K562 (cell line): ENCODE results near the gene NEK5. TPM values are rescaled to one million over a fixed set of nuclear protein-coding genes. Genes with fewer than 3 reads are reported as not detected.

Source experiments
- ATAC-seq: fragments of 200-7000 bp; cut with Tn5 transposase; 3 replicates; pipeline ENCODE4 v1.9.1; 2020; ENCODE audit warnings: moderate library complexity
- BruUV-seq: library from RNA; stranded (reverse); fragments of 400-500 nt; replicated peaks from 2 replicates; lab custom pipeline; 2021; lab: Mats Ljungman, UMichigan
- CTCF ChIA-PET: fragments of 300-600 bp; formaldehyde crosslinking; extraction: SDS; loops from one replicate; lab custom pipeline; 2021; ENCODE audit warnings: low intra/inter-chr PET ratio; lab: Yijun Ruan, JAX
- POLR2A ChIA-PET: fragments of 300-600, 350-650 bp; sonication (Branson Sonifier 250); formaldehyde crosslinking; extraction: SDS; loops from one replicate; lab custom pipeline; 2021; ENCODE audit warnings: antibody characterized with exemption, inconsistent platforms; lab: Yijun Ruan, JAX
- DNase-seq, 4 experiments: peaks; one replicate each; pipeline versions ENCODE4 v3.0.0 to v3.0.0-alpha.2; 2011 to 2018; ENCODE audit warnings: low spot score in 3 of 4, mixed read lengths in 3 of 4; ENCODE audit errors: extremely low read depth in 1 of 4
- FAIRE-seq: peaks from 2 replicates; lab custom pipeline; 2011; peaks lifted over from hg19 to GRCh38; lab: Jason Lieb, UNC
- H2AFZ ChIP-seq: 2 replicates; pipeline ENCODE4 v1.6.0; 2011; ENCODE audit warnings: low read depth, low read length, control low read depth, inconsistent platforms
- H3K27ac ChIP-seq: fragments of 200-600 bp; 3 replicates; pipeline ENCODE4 v1.8.0; 2011; ENCODE audit warnings: low read depth, mild to moderate bottlenecking, control low read depth, inconsistent platforms, low read length, moderate library complexity, mixed read lengths; ENCODE audit errors: extremely low read depth
- H3K27me3 ChIP-seq, 2 experiments: fragments of 300-600 bp in 1 of 2; 2 replicates in 1 of 2; 3 replicates in 1 of 2; pipeline versions ENCODE4 v1.6.0 to v1.8.0; 2011; ENCODE audit warnings: inconsistent platforms in 2 of 2, low read length in 2 of 2, mild to moderate bottlenecking in 1 of 2, mixed read lengths in 1 of 2, moderate library complexity in 1 of 2; ENCODE audit not compliant: control insufficient read depth in 2 of 2, insufficient read depth in 2 of 2
- H3K36me3 ChIP-seq: fragments of 300-600 bp; 3 replicates; pipeline ENCODE4 v1.8.0; 2011; ENCODE audit warnings: mild to moderate bottlenecking, low read length, inconsistent platforms; ENCODE audit not compliant: control insufficient read depth, insufficient read depth
- H3K4me1 ChIP-seq, 2 experiments: fragments of 200-600 bp in 1 of 2; replicated peaks in 1 of 2; 2 replicates in 1 of 2; 3 replicates in 1 of 2; pipeline versions ENCODE4 v1.5.1 to v1.8.0; 2011; ENCODE audit warnings: inconsistent platforms in 2 of 2, low read length in 2 of 2, mild to moderate bottlenecking in 1 of 2, mixed read lengths in 1 of 2, moderate library complexity in 1 of 2; ENCODE audit not compliant: control insufficient read depth in 2 of 2, insufficient read depth in 2 of 2
- H3K4me2 ChIP-seq: 2 replicates; pipeline ENCODE4 v1.6.1; 2011; ENCODE audit warnings: low read length, control low read depth, inconsistent platforms, mixed read lengths; ENCODE audit not compliant: insufficient read depth
- H3K4me3 ChIP-seq: fragments of 200-600 bp; sonication (generic), shearing (Covaris generic); 2 replicates; pipeline ENCODE4 v1.5.1; 2016; ENCODE audit warnings: control low read depth, inconsistent platforms
- H3K79me2 ChIP-seq: fragments of 200-600 bp; 3 replicates; pipeline ENCODE4 v1.8.0; 2011; ENCODE audit warnings: low read length, inconsistent platforms; ENCODE audit not compliant: control insufficient read depth, insufficient read depth
- H3K9ac ChIP-seq, 2 experiments: 2 replicates each; pipeline versions ENCODE4 v1.6.0 to v1.6.1; 2011; ENCODE audit warnings: low read depth in 2 of 2, low read length in 2 of 2, control low read depth in 1 of 2, inconsistent platforms in 1 of 2, mild to moderate bottlenecking in 1 of 2, mixed read lengths in 1 of 2; ENCODE audit not compliant: insufficient read depth in 1 of 2
- H3K9me1 ChIP-seq: one replicate; pipeline ENCODE4 v1.6.0; 2011; ENCODE audit warnings: inconsistent platforms, mild to moderate bottlenecking, low read length, moderate library complexity; ENCODE audit not compliant: control insufficient read depth, insufficient read depth
- H3K9me3 ChIP-seq: replicated peaks from 2 replicates; pipeline ENCODE4 v1.5.1; 2011; ENCODE audit warnings: low read depth, low read length, inconsistent platforms; ENCODE audit not compliant: control insufficient read depth, insufficient read depth
- H4K20me1 ChIP-seq: replicated peaks from 2 replicates; pipeline ENCODE4 v1.6.1; 2011; ENCODE audit warnings: low read length, inconsistent platforms, mixed read lengths; ENCODE audit not compliant: control insufficient read depth, insufficient read depth
- BRD9 ChIP-seq: fragments of 450-650 bp; IDR thresholded peaks from 2 replicates; pipeline ENCODE4 v1.6.1; 2018; ENCODE audit warnings: low read depth; ENCODE audit not compliant: partially characterized antibody
- MAFG ChIP-seq: fragments of 450-650 bp; conservative IDR thresholded peaks from 2 replicates; pipeline ENCODE4 v1.6.1; 2016; ENCODE audit warnings: missing genetic modification characterization, missing compliant biosample characterization
- RAD21 ChIP-seq, 2 experiments: fragments of 250-450 bp in 1 of 2; fragments of 450-650 bp in 1 of 2; sonication (Bioruptor Pico) in 1 of 2; formaldehyde crosslinking in 1 of 2; IDR thresholded peaks in 1 of 2; conservative IDR thresholded peaks in 1 of 2; 2 replicates each; pipeline versions ENCODE4 v1.4.0 to v1.8.0; 2020 to 2022; ENCODE audit warnings: mild to moderate bottlenecking in 2 of 2, moderate library complexity in 1 of 2
- ZFP36 ChIP-seq: fragments of 150-350 bp; IDR thresholded peaks from 2 replicates; pipeline ENCODE4 v1.6.1; 2018; ENCODE audit warnings: low read length, low read depth; ENCODE audit not compliant: partially characterized antibody
- ZNF316 ChIP-seq: fragments of 450-650 bp; IDR thresholded peaks from 2 replicates; pipeline ENCODE4 v1.6.1; 2016
- WGBS: fragments of 100-300 bp; shearing (Covaris generic); methylation state at CpG from one replicate; pipeline ENCODE4 v1.1.6; 2016; ENCODE audit warnings: low coverage, mixed read lengths; ENCODE audit not compliant: insufficient coverage; ENCODE audit errors: missing lambda C conversion rate; 5-methylcytosine and 5-hydroxymethylcytosine counted together
- in situ Hi-C: fragments of 300-500 bp; cut with MboI; formaldehyde crosslinking; loops from 4 replicates; pipeline ENCODE4 v1.15.0; 2018; ENCODE audit warnings: inconsistent platforms, mixed read lengths
- intact Hi-C: fragments of 100-400 bp; cut with micrococcal nuclease; formaldehyde crosslinking; loops from 2 replicates; pipeline ENCODE4 v1.14.2; 2022
- polyA plus RNA-seq, 8 experiments: library from polyadenylated mRNA; depleted of rRNA in 4 of 8; stranded (reverse) in 5 of 8; unstranded in 3 of 8; fragments of >200 nt; fragmentation: Nextera tagmentation in 2 of 8; fragmentation: Illumina TruSeq in 1 of 8; extraction: Ambion mirVana in 2 of 8; extraction: Trizol in 1 of 8; gene quantifications; 2 replicates each; pipeline versions ENCODE4 v1.2.1 to v1.2.3, GENCODE V29; 2011 to 2014; ENCODE audit warnings: inconsistent platforms in 1 of 8, missing spikeins in 1 of 8
- total RNA-seq, 7 experiments: library from RNA; depleted of rRNA in 6 of 7; stranded (reverse); fragments of >200 nt in 6 of 7; fragmentation: Illumina TruSeq in 2 of 7; extraction: Trizol in 2 of 7; gene quantifications; 2 replicates each; pipeline versions ENCODE4 v1.2.1 to v1.2.3, GENCODE V29; 2011 to 2021; ENCODE audit warnings: low replicate concordance in 1 of 7
- TF ChIP-seq, protein P1 (sequence below): sonication (generic); formaldehyde crosslinking; IDR thresholded peaks from 2 replicates; pipeline ENCODE4 v1.8.0; 2022; ENCODE audit warnings: mild to moderate bottlenecking, low read depth, missing genetic modification reagents
- TF ChIP-seq, protein P2 (sequence below): sonication (generic); IDR thresholded peaks from 2 replicates; pipeline ENCODE4 v1.6.1; 2016

NEK5 gene
- total and polyA plus RNA-seq, 9 of the 15 experiments (the other 6 are each of a cell fraction or from before 2014, with no cell fraction given): 0.09 to 0.44 (median 0.33) TPM

DNA sequence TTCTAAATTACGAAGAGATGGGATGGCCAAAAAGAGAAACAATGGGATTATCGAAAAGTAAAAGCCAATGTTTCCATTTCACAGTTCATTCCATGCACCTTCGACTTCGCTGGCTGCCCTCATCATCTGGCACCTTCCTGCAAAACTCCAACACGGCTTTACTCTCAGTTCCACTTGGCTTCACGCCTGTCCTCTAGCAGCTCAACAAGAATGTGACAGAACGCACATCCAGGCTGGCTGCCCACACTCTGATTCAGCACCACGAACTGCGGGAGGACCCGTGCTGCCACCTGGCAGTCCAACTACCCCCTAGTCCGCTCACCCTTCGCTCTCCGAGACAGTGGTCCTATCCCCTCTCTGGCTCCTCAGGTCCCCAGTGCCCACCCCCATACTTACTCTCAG lies 129.4 kb downstream of the NEK5 start:
- POLR2A ChIA-PET: interaction anchor here (1.0 to 1.5 kb wide), 2 partner anchors 13 to 21 kb away, joined by 3 to 7 read pairs; partner anchors contain the start of gene ALG11
- Histone ChIP-seq H3K4me1 (peaks cover 41 to 56% of the 10 kb centered on the region in 2 experiments), H3K9ac (peak overlapping the region; percentile 43 to 81), H2AFZ (0 out of 2 replicates have a peak overlapping the region, but pooled peaks have one; percentile 65), H3K79me2 (peaks cover 82% of the 10 kb centered on the region), H3K9me1 (no peaks in the 10 kb centered on the region), H4K20me1 (no peaks in the 10 kb centered on the region), H3K9me3 (no peaks in the 10 kb centered on the region), H3K4me2 (peak overlapping the region; percentile 69), H3K27me3 (no peaks in the 10 kb centered on the region), H3K36me3 (no peaks in the 10 kb centered on the region; the same call in 1 of the 3 replicates), H3K4me3 (no peak overlapping the region)
- DNase-seq (no peak), ATAC-seq (no peak)
- BruUV-seq: no TSS peak
- CTCF ChIA-PET: no interaction called here
- in situ Hi-C loops: no loop called here
- WGBS: 44% methylated on average over 10 of the region's 13 CpGs
- no peak for TF ChIP-seq MAFG (tag)
- TF ChIP-seq, all 486 proteins: peak for 0
- FAIRE-seq: no peak
- intact Hi-C loops: loop anchor here (5.0 to 10.0 kb wide), 2 partner anchors 42 to 455 kb away; partner anchors contain the start of genes CKAP2 and VPS36
- peak overlapping the region; percentile 73 for H3K27ac ChIP-seq

DNA sequence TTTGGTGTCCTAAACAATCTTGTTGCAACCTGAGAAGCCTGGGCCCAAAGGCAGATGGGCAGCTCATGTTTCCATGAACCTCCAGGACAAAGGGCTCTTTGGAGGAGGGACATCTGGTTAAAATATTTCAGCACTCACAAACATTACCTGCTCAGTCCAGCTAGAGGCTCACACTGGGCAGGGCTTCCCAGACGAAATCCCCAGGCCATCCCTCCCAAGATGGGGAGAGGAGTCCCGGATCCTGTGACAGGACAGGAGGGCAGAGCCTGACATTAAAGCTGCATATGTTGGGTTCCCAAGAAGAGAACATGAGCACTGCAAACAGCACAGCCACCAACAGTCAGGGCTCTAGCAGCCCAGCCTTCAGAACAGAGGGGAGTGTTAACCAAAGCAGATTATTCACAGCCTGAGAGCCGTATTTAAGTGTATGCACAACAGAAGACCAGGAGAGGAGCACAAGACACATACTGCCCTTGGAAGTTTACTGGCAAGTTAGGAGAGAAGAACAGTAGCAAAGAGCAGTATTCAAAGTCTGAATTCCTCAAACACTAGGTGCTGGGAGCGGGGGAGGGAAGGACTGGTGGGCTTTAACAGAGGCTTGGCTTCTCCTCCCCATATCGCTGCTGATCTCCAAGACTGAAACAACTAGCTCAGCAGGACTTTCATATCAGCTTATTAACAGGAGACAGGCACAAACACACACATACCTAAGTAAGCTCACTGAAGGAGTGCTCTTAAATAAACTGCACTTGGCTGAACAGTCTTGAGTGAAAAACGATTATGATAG lies 130.0 kb downstream of the NEK5 start:
- Histone ChIP-seq H3K27me3 (no peaks in the 10 kb centered on the region), H3K4me1 (peaks cover 41 to 56% of the 10 kb centered on the region in 2 experiments), H3K79me2 (peaks cover 83% of the 10 kb centered on the region), H3K4me2 (peak overlapping the region; percentile 69), H3K4me3 (no peak overlapping the region), H2AFZ (peak overlapping the region; percentile 65), H3K9me1 (no peaks in the 10 kb centered on the region), H3K36me3 (no peaks in the 10 kb centered on the region; the same call in 1 of the 3 replicates), H3K9ac (peak overlapping the region; percentile 43 to 79; a peak in 3 of 4 replicates), H3K27ac (peak overlapping the region; percentile 73), H4K20me1 (no peaks in the 10 kb centered on the region), H3K9me3 (no peaks in the 10 kb centered on the region)
- in situ Hi-C loops: no loop called here
- DNase-seq (peak in 1 of 4 experiments; percentile 39), ATAC-seq (peak; percentile 32), FAIRE-seq (peak; percentile 73)
- ChIA-PET CTCF (no interaction called here), POLR2A (interaction anchor here (1.0 to 1.5 kb wide), 3 partner anchors 14 to 20 kb away, joined by 3 to 7 read pairs (median 3); partner anchors contain the start of gene ALG11)
- intact Hi-C loops: loop anchor here (5.0 to 10.0 kb wide), 2 partner anchors 42 to 456 kb away; partner anchors contain the start of genes CKAP2 and VPS36
- no TSS peak for BruUV-seq
- TF ChIP-seq, protein P1, sequence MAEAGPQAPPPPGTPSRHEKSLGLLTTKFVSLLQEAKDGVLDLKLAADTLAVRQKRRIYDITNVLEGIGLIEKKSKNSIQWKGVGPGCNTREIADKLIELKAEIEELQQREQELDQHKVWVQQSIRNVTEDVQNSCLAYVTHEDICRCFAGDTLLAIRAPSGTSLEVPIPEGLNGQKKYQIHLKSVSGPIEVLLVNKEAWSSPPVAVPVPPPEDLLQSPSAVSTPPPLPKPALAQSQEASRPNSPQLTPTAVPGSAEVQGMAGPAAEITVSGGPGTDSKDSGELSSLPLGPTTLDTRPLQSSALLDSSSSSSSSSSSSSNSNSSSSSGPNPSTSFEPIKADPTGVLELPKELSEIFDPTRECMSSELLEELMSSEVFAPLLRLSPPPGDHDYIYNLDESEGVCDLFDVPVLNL (CRISPR knock-in tag): no peak
- 0 out of 4 replicates have a peak, but pooled peaks of 1 of the 2 experiments have one; percentile 2 for TF ChIP-seq RAD21 (CRISPR knock-in tag; conservative IDR thresholded peaks at IDR 0.05 in 1 of 2, IDR thresholded peaks at IDR 0.05 in 1 of 2)
- peak; percentile 24 for TF ChIP-seq ZFP36
- peak; percentile 50 for TF ChIP-seq BRD9
- 0 out of 2 replicates have a peak, but pooled peaks have one; percentile 18 for TF ChIP-seq ZNF316
- TF ChIP-seq, protein P2, sequence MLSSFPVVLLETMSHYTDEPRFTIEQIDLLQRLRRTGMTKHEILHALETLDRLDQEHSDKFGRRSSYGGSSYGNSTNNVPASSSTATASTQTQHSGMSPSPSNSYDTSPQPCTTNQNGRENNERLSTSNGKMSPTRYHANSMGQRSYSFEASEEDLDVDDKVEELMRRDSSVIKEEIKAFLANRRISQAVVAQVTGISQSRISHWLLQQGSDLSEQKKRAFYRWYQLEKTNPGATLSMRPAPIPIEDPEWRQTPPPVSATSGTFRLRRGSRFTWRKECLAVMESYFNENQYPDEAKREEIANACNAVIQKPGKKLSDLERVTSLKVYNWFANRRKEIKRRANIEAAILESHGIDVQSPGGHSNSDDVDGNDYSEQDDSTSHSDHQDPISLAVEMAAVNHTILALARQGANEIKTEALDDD: peak; percentile 26; the same call in 1 of the 2 replicates
- 2% methylated on average over 4 of the region's 6 CpGs for WGBS
